GM13976 (cell line): Measurements from ENCODE around the gene SHROOM4.

Experiments
- DNase-seq: peaks from one replicate; pipeline ENCODE4 v3.0.0; 2012; ENCODE audit warnings: low spot score
- CTCF ChIP-seq: IDR thresholded peaks from 2 replicates; pipeline ENCODE4 v1.5.1; 2012; ENCODE audit warnings: borderline replicate concordance, mild to moderate bottlenecking; ENCODE audit not compliant: insufficient read depth; ENCODE audit errors: extremely low read depth, missing control alignments, control extremely low read depth
- in situ Hi-C: fragments of 300-500 bp; cut with MboI; formaldehyde crosslinking; loops from one replicate; pipeline ENCODE4 v1.12.0; 2022; ENCODE audit warnings: low sequenced_read_pairs, mixed read lengths, inconsistent platforms; ENCODE audit not compliant: unreplicated experiment

The SHROOM4 gene

DNA sequence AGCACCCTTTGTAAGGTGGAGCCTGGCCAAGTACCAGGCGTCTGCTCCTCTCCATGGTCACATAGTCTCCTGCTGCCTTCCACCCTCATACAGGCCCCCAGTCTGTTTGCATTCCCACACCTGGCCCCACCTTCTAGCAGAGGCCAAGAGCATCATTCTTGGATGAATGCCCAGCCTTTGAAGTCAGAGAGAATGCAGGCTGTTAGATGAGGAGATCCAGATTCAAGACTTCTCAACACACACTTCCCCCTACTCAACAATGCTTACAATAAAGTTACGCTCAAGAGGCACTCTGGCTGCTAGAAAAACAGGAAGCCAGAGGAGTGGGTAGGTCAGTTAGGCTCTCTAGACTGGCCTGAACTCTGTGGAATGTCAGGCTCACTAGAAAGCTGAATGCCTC, 43.3 kb downstream of the SHROOM4 start:
- in situ Hi-C loops = no loop called here
- DNase-seq = no peak

DNA sequence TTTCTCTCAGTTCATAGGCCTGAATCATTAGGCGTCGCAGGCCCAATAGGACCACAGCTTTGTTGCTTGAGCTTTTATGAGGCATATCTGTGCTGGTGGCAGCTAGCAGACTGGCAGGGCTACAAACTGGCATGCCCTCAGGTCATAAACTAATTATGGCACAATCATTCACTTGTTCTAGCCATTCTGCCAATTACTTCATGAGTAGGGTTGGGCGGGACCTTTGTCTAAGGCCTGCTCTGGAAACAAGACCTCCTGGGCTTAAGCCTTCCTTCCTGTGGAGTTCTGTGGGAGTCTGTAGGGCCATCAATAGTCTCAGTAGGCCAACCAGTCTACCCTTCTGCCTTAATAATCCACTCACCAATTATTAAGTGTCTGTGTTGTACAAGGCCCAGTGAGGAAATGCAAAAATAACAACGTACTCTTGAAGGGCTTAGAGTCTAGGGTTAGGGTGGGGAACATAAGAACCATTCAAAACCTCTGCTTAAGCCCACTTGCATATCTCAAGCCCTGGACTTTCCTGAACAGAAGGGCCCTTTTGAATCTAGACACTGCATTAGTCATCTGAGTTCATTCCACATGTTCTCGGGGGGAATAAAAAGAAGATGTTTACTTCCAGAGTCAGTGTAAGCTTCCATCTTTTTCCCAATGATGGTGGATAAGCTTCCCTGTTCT, 44.5 kb downstream of the SHROOM4 start:
- in situ Hi-C loops = no loop called here
- no peak for DNase-seq
- no peak for TF ChIP-seq CTCF

More for the DNA sequence above, 43.3 kb downstream of the SHROOM4 start:
- no peak for TF ChIP-seq CTCF

DNA sequence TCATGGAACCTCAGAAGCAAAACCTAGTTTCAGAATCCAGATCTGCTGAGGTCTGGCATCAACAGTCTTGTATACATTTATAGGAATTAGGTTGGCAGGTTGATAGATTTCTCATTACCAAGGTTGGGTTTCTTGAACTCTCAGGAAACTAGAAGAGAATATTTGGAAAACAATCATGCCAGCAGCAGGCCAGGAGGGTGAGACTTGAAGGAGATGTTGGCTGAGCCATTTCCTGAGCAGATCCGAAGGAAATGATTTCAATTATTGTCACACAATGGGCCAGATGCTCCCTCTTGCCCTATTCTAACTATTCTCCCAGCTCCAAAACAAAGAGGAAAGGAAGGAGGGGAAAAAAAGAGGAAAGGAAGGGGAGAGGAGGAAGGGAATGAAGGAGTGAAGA, 45.2 kb downstream of the SHROOM4 start:
- in situ Hi-C loops = no loop called here
- no peak for TF ChIP-seq CTCF

DNA sequence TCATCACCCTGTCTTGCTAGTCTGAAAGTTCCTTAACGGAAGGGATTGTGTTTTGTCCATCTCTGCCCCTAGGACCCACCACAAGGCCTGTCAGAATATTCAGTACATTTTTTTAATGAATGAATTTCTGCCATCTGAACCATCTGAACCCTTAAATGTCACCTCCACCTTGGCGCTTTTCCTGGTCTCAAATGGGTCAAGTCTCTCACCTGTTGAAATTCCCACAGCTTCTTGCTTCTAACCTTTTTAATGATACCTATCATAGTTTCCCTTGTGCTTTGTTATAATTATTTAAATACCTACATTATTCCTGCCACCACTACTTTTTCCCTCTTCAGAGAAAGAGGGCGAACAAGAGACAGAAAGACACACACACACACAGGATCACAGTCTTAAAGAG, 48.0 kb downstream of the SHROOM4 start:
- in situ Hi-C loops = no loop called here
- DNase-seq = no peak
- TF ChIP-seq CTCF = no peak

More for the DNA sequence above, 45.2 kb downstream of the SHROOM4 start:
- no peak for DNase-seq

DNA sequence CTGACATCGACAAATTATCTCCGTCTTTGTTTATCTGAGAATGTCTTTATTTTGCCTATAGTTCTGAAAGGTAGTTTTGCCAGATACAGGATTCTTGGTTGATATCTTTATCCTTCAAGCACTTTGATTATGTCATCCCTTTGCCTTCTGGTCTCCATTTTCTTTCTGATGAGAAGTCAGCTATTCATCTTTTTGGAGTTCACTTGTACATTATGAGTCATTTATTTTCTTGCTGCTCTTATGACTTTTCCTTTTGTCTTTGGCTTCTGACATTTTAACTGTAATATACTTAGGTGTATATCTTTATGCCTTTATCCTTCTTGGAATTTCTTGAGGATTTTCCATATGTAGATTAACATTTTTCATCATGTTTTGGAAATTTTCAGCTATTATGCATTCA, 51.4 kb downstream of the SHROOM4 start:
- no peak for DNase-seq
- in situ Hi-C loops = no loop called here
- no peak for TF ChIP-seq CTCF

GRCh38 chrX:50756276-50756675, 57.7 kb downstream of the SHROOM4 start:
- no peak for DNase-seq
- in situ Hi-C loops = no loop called here
- TF ChIP-seq CTCF = no peak
